ENCODE measurements around the gene PLRG1. TPM values are rescaled to one million over a fixed set of nuclear protein-coding genes. Genes with fewer than 3 reads are reported as not detected.

The PLRG1 gene
- total and polyA plus RNA-seq, 2 of the 8 experiments (the other 6 are each of a cell fraction or from before 2014, with no cell fraction given) = 63.5 to 108 TPM

DNA sequence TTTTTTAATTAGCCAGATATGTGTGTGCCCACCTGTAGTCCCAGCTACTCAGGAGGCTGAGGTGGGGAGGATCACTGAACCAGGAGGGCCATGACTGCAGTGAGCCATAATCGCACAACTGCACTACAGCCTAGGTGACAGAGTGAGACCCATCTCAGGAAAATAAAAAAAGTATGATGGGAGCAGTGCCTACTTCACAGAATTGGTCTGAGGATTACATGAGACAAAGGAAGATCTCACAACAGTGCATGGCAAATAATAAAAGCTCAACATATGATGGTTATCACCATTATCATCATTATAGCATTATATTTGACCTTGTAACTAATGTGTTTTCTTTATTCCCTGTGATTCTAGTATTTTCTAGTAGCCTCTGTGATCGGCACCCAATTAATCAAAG is 38.7 kb downstream of the PLRG1 start (continued):
- TF ChIP-seq RNF2 (IDR thresholded peaks at IDR 0.05; ENCODE audit: borderline replicate concordance, low read depth, low read length, missing control alignments, poor library complexity, severe bottlenecking) = no peak
- TF ChIP-seq EP300 (IDR thresholded peaks at IDR 0.05; ENCODE audit: borderline replicate concordance in 1 of 2, low read depth in 2 of 2, low read length in 2 of 2) = no peak
- TF ChIP-seq EZH2 (IDR thresholded peaks at IDR 0.05; ENCODE audit: low read depth, low read length, severe bottlenecking) = no peak
- TF ChIP-seq SP4 (IDR thresholded peaks at IDR 0.05; ENCODE audit: low read length) = no peak
- no peak for TF ChIP-seq POLR2A (IDR thresholded peaks at IDR 0.05; ENCODE audit: control extremely low read depth in 1 of 2, low read depth in 2 of 2, low read length in 2 of 2)

Measured in H1 (cell line).